Smooth muscle cell of trachea (primary cell): ENCODE data around the gene CT47A1. TPM values are rescaled to one million over a fixed set of nuclear protein-coding genes. Genes with fewer than 3 reads are reported as not detected.

Experiments used
- total RNA-seq: library from RNA; depleted of rRNA; stranded (reverse); fragments of >200 nt; gene quantifications from 2 replicates; pipeline ENCODE4 v1.2.1, GENCODE V29; 2014

The CT47A1 gene
- total RNA-seq = not detected in 2 replicates

GRCh38 chrX:120985660-120986059, at the start of gene CT47A1:
Gene CT47A1, minus strand, starts transcription at chrX:120985760. Its CDS starts 231 bp downstream, at chrX:120985529.

GRCh38 chrX:120956500-120956899, 29.1 kb downstream of the CT47A1 start, which contains the start of gene CT47A7:
Gene CT47A7, minus strand, starts transcription at chrX:120956600. Its CDS starts 255 bp downstream, at chrX:120956345.

Other genes starting within 250 kb of the CT47A1 start
- gene CT47B1, start 109.9 kb downstream of the CT47A1 start, total RNA-seq = not detected in 2 replicates
- not detected in 2 replicates for gene CT47A11, start 48.6 kb downstream of the CT47A1 start, total RNA-seq
- not detected in 2 replicates for gene CT47A10, start 43.7 kb downstream of the CT47A1 start, total RNA-seq
- gene CT47A9, start 38.9 kb downstream of the CT47A1 start, total RNA-seq = not detected in 2 replicates
- not detected in 2 replicates for gene CT47A8, start 34.0 kb downstream of the CT47A1 start, total RNA-seq
- not detected in 2 replicates for gene CT47A7, start 29.2 kb downstream of the CT47A1 start, total RNA-seq
- gene CT47A6, start 24.3 kb downstream of the CT47A1 start, total RNA-seq = not detected in 2 replicates
- not detected in 2 replicates for gene CT47A5, start 19.4 kb downstream of the CT47A1 start, total RNA-seq
- gene CT47A4, start 14.6 kb downstream of the CT47A1 start, total RNA-seq = not detected in 2 replicates
- not detected in 2 replicates for gene CT47A3, start 9.7 kb downstream of the CT47A1 start, total RNA-seq
- gene CT47A2, start 4.8 kb downstream of the CT47A1 start, total RNA-seq = not detected in 2 replicates
- 2.2 and 3.1 TPM in 2 replicates for gene GLUD2, start 61.9 kb upstream of the CT47A1 start, total RNA-seq